Mucosa of stomach (tissue), 1 donor: ENCODE data around the gene STK32C.
"Not testable (repeated sequence)": the region's sequence is repeated elsewhere in the genome, so short reads cannot be mapped to it uniquely, and the experiment has no call there.

Source experiments
- H3K27me3 ChIP-seq: one replicate; pipeline ENCODE4 v1.7.0; 2013; ENCODE audit warnings: mild to moderate bottlenecking, low read length; ENCODE audit not compliant: control insufficient read depth, insufficient read depth
- H3K36me3 ChIP-seq: one replicate; pipeline ENCODE4 v1.7.0; 2013; ENCODE audit warnings: low read length; ENCODE audit not compliant: control insufficient read depth, insufficient read depth
- H3K4me1 ChIP-seq: one replicate; pipeline ENCODE4 v1.7.0; 2013; ENCODE audit warnings: mild to moderate bottlenecking, low read length; ENCODE audit not compliant: control insufficient read depth, insufficient read depth
- H3K4me3 ChIP-seq: one replicate; pipeline ENCODE4 v1.7.0; 2013; ENCODE audit warnings: low read length
- H3K9ac ChIP-seq: one replicate; pipeline ENCODE4 v1.7.0; 2013; ENCODE audit warnings: mild to moderate bottlenecking, low read length, moderate library complexity
- H3K9me3 ChIP-seq: one replicate; pipeline ENCODE4 v1.7.0; 2013; ENCODE audit warnings: mild to moderate bottlenecking, low read length, moderate library complexity; ENCODE audit not compliant: control insufficient read depth
- donor health status: Pancreatic carcinoma.

The STK32C gene

GRCh38 chr10:132302421-132303310, 5.1 kb downstream of the STK32C start:
- H3K9ac ChIP-seq, result no peak overlapping the region
- H3K4me1 ChIP-seq, result peaks cover 4% of the 10 kb centered on the region
- no peaks in the 10 kb centered on the region for H3K9me3 ChIP-seq
- H3K36me3 ChIP-seq, result no peaks in the 10 kb centered on the region
- H3K27me3 ChIP-seq, result peaks cover 11% of the 10 kb centered on the region
- H3K4me3 ChIP-seq, result no peak overlapping the region

DNA sequence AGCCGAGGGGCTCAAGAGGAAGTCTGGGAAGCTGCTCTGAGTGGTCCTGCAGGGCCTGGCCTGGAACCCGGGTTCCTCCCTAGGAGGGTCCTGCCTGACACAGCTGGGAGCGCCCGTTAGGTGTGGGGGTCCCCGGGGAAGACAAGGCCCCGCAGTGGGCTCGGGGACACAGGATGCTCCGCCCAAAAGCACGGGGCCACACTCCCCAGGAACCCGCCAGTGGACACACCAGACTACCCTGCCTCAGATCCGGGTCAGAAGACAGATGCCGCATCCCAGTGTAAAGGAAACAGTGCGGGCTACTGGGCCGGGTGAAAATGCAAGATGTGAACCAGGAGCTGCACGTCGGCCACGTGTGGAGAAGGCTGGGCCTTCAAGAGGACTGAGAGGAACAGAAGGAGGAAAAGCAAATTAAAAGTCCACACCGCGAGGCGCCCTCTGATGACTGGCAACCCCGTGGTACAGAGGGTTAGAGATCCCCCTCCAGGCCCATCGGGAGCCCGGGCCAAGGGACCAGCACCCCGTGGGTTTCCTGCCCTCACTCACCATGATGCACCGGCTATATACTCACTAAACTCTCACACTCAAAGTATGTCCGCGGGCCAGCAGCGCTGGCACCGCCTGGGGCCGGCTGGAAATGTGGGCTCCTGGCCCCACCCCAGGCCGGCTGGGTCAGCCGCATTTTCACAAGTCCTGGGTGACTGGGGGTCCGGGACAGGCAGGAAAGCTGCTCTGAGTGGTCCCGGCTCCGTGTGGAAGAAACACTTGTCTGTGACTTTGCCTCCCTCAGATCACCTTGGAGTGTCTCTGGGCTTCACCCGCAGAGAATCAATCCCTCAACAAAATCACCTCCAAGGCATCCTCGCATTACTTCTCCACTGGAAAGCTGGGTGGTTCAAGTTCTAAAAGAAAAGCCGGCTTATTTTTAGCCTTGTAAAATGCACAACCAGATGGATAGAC, 6.1 kb downstream of the STK32C start:
- Histone ChIP-seq H3K4me1 (peaks cover 1% of the 10 kb centered on the region), H3K9me3 (no peaks in the 10 kb centered on the region), H3K9ac (no peak overlapping the region), H3K4me3 (no peak overlapping the region), H3K36me3 (no peaks in the 10 kb centered on the region), H3K27me3 (peaks cover 7% of the 10 kb centered on the region)

GRCh38 chr10:132300582-132300981, 7.2 kb downstream of the STK32C start:
- Histone ChIP-seq H3K36me3 (no peaks in the 10 kb centered on the region), H3K9ac (no peak overlapping the region), H3K9me3 (no peaks in the 10 kb centered on the region), H3K27me3 (peaks cover 2% of the 10 kb centered on the region), H3K4me1 (no peaks in the 10 kb centered on the region), H3K4me3 (no peak overlapping the region)

GRCh38 chr10:132299371-132300336, 8.1 kb downstream of the STK32C start:
- no peaks in the 10 kb centered on the region for H3K4me1 ChIP-seq
- H3K9ac ChIP-seq, result no peak overlapping the region
- peaks cover 2% of the 10 kb centered on the region for H3K27me3 ChIP-seq
- no peaks in the 10 kb centered on the region for H3K9me3 ChIP-seq
- no peak overlapping the region for H3K4me3 ChIP-seq
- no peaks in the 10 kb centered on the region for H3K36me3 ChIP-seq

GRCh38 chr10:132298038-132298881, 9.5 kb downstream of the STK32C start:
- Histone ChIP-seq H3K4me3 (no peak overlapping the region), H3K9ac (no peak overlapping the region), H3K4me1 (no peaks in the 10 kb centered on the region), H3K36me3 (no peaks in the 10 kb centered on the region), H3K9me3 (no peaks in the 10 kb centered on the region), H3K27me3 (peaks cover 2% of the 10 kb centered on the region)

DNA sequence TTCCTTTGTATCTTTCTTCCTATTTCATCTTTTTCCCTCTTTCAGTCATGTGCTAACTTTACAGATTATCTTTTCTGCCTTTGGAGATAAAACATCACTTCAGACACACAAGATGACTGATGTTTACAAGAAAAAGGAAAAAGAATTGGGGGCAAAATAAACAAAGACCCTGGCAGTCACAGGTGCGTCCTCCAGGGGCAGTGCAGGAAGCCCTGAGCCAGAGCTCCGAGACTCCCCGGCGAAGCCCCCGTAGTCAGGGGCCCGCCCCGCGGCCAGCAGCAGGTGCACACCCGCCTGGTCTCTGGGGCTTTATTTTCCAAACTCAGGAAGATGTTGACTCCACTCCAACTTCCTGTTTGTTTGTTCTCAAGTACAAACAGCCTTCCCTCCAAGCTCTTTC, 10.2 kb downstream of the STK32C start:
- H3K36me3 ChIP-seq, result no peaks in the 10 kb centered on the region
- H3K4me1 ChIP-seq, result no peaks in the 10 kb centered on the region
- H3K9ac ChIP-seq, result no peak overlapping the region

DNA sequence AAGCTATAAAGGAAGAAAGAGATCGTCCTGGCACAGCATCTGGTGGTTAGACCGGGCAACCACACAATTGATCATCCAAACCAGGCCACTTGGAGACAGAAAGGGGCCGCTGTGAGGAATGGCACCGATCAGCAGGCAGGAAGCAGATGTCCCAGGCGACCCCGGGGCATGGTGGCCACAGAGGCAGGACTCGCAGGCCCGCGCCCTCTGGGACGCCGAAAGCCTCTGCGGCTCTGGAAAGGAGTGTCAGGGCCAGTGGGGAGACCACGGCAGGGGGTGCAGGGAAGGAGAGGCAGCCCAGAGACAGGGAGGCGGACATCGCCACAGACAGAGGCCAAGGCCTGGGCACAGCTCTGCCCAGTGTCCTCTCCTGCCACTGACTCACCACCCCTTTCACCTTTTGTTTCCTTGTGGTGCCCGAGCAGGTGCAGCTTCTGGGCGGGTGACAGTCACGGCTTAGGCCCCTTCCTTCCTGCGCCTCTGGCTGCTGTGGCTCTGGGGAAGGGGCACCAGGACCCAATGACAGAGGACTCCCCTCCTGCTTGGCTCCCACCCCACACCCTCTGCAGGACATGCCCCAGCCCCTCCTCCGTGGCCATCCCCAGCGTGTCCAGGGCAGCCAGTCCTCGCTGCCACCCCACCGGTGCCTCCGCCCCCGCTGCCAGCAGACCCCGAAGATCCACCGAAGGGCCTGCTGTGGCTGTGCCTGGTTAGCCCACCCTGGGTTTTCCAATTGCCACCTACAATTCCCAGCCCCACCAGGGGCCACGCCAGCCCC, 10.9 kb downstream of the STK32C start:
- peaks cover 2% of the 10 kb centered on the region for H3K27me3 ChIP-seq
- no peaks in the 10 kb centered on the region for H3K4me1 ChIP-seq
- H3K9me3 ChIP-seq, result no peaks in the 10 kb centered on the region
- no peak overlapping the region for H3K4me3 ChIP-seq
- no peak overlapping the region for H3K9ac ChIP-seq
- H3K36me3 ChIP-seq, result no peaks in the 10 kb centered on the region

More for the DNA sequence above, 10.2 kb downstream of the STK32C start:
- H3K4me3 ChIP-seq, result no peak overlapping the region
- no peaks in the 10 kb centered on the region for H3K9me3 ChIP-seq
- peaks cover 2% of the 10 kb centered on the region for H3K27me3 ChIP-seq

- H3K27me3 ChIP-seq, H3K36me3 ChIP-seq, H3K4me3 ChIP-seq, H3K4me1 ChIP-seq, H3K9me3 ChIP-seq, H3K9ac ChIP-seq: not testable (repeated sequence)
Measured at GRCh38 chr10:132295481-132295880, 12.3 kb downstream of the STK32C start.

DNA sequence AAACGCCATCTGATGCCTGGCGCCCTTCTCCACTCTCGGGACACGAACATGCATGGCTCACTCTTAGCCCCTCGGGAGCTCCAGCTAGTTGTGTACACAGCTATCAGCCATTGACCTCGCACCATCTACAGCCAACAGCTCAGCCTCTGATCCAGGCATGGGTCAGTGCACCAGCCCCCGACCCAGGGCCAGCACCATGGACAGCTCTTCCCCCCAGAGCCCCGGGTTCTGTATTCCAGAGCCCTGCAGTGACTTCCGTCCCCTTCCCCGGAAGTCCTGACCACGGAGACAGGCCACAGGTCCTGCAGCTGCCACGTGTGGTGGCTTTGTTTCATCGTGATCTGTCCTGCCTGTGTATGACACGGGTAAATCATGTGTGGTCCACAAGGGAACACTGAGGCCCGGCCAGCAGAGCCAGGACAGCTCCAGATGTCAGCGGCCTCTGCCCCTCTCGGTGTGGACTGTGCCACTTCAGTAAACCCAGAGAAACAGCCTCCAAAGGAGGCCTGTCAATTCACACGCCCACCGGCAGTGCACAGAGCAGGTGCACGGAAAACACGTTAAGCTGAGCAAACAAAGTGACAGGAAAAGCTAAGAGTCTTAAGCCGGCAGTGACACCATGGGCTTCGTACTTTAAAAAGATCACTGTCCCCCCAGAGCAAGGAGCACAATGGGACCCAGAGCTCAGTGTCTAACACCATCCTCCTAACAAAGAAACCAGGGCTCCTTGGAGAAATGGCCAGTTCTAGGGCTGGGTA, 13.0 kb downstream of the STK32C start:
- Histone ChIP-seq H3K9me3 (no peaks in the 10 kb centered on the region), H3K36me3 (no peaks in the 10 kb centered on the region), H3K9ac (no peak overlapping the region), H3K27me3 (peaks cover 2% of the 10 kb centered on the region), H3K4me1 (no peaks in the 10 kb centered on the region), H3K4me3 (no peak overlapping the region)
